Skeletal muscle tissue (tissue), 4 donors: ENCODE data around the gene SLC35B1. TPM values are rescaled to one million over a fixed set of nuclear protein-coding genes. Genes with fewer than 3 reads are reported as not detected.

Source experiments
- H3K27ac ChIP-seq: one replicate; pipeline ENCODE4 v1.7.0; 2013; ENCODE audit warnings: mild to moderate bottlenecking, low read depth, low read length, inconsistent platforms
- H3K27me3 ChIP-seq, 3 donors: one replicate each; pipeline ENCODE4 v1.7.0; 2013; ENCODE audit warnings: low read length in 3 of 3; ENCODE audit not compliant: control insufficient read depth in 3 of 3, insufficient read depth in 3 of 3
- H3K36me3 ChIP-seq, 3 donors: one replicate each; pipeline ENCODE4 v1.7.0; 2013; ENCODE audit warnings: low read length in 3 of 3; ENCODE audit not compliant: control insufficient read depth in 3 of 3, insufficient read depth in 3 of 3
- H3K4me1 ChIP-seq, 3 donors: one replicate each; pipeline ENCODE4 v1.7.0; 2013; ENCODE audit warnings: low read length in 3 of 3, mild to moderate bottlenecking in 3 of 3; ENCODE audit not compliant: control insufficient read depth in 3 of 3, insufficient read depth in 3 of 3
- H3K4me3 ChIP-seq, 3 donors: one replicate each; pipeline ENCODE4 v1.7.0; 2013; ENCODE audit warnings: low read length in 3 of 3
- H3K9ac ChIP-seq, 3 donors: one replicate each; pipeline ENCODE4 v1.7.0; 2013; ENCODE audit warnings: low read length in 3 of 3, mild to moderate bottlenecking in 3 of 3, moderate library complexity in 2 of 3, low read depth in 1 of 3
- H3K9me3 ChIP-seq, 3 donors: one replicate each; pipeline ENCODE4 v1.7.0; 2013; ENCODE audit warnings: low read length in 3 of 3; ENCODE audit not compliant: control insufficient read depth in 3 of 3
- total RNA-seq: library from RNA; depleted of rRNA; stranded (reverse); fragments of >200 nt; gene quantifications from one replicate; pipeline ENCODE4 v1.2.3, GENCODE V29; 2014
- donor health status: Osteomylitis.

Gene SLC35B1
- total RNA-seq, 1 donor from 2014 or later: 48.0 TPM

- Histone ChIP-seq H3K27me3 (no peaks in the 10 kb centered on the region), H3K27ac (no peak overlapping the region), H3K4me3 (no peak overlapping the region), H3K9me3 (no peaks in the 10 kb centered on the region), H3K4me1 (peaks cover 17 to 25% (median 18%) of the 10 kb centered on the region in 3 donors), H3K36me3 (peaks cover 49 to 58% (median 50%) of the 10 kb centered on the region in 3 donors), H3K9ac (no peak overlapping the region)
Observed at GRCh38 chr17:49703557-49704277, 4.0 kb downstream of the SLC35B1 start.

DNA sequence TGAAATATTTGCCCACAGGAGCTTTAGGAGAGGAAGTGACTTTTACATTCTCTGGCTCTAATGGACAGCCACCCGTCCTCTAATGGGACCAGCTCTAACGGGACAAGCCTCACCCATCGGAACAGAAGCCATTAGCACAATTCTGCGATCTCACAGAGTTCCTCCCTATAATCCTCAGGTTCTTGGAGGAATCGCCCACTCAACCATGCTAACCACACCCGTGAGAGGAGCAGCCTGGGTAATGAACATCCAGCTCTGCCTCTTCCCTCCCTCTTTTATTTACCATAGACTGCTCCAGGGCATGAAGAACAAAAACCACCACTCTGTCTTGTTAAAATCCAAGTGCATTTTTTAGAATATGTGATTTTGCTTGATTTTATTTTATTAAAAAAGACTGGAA, 6.8 kb downstream of the SLC35B1 start:
- Histone ChIP-seq H3K36me3 (peaks cover 48 to 57% (median 49%) of the 10 kb centered on the region in 3 donors), H3K4me1 (peaks cover 0 to 6% (median 2%) of the 10 kb centered on the region in 3 donors)

DNA sequence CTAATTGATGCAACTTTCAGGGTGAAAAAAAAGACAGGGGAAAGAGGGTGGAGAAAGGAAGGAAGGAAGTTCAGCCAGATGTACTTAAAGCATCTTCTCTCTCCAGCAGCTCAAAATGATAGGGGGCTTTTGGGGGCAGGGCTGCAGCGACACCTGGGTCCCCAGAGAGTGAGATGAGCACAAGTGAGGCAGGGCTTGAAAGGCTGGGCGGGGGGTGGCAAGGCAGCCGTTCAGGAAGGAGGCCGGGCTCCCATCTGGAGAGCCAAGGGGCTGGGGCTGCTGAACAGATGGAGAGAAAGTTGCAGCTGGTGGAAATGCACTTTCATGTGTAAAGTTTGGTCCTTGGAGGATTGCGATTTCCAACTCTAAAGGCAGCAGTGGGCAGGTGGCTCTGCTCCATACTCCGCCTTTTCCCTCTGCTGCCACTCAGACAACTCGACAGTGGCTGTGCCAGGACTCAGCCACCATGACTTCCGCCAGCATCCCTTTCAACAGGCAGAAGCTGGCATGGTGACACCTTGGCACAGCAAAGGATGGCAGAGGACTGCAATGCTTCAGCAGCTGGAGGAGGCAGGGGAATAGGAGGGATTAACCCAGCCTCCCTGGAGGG, 7.7 kb downstream of the SLC35B1 start:
- Histone ChIP-seq H3K4me3 (no peak overlapping the region), H3K9me3 (no peaks in the 10 kb centered on the region), H3K4me1 (peaks cover 2 to 7% (median 5%) of the 10 kb centered on the region in 3 donors), H3K27ac (no peak overlapping the region), H3K9ac (no peak overlapping the region), H3K36me3 (peaks cover 39 to 49% (median 40%) of the 10 kb centered on the region in 3 donors), H3K27me3 (no peaks in the 10 kb centered on the region)

More for the DNA sequence above, 6.8 kb downstream of the SLC35B1 start:
- Histone ChIP-seq H3K9ac (no peak overlapping the region), H3K27me3 (no peaks in the 10 kb centered on the region), H3K4me3 (no peak overlapping the region), H3K9me3 (no peaks in the 10 kb centered on the region), H3K27ac (no peak overlapping the region)

DNA sequence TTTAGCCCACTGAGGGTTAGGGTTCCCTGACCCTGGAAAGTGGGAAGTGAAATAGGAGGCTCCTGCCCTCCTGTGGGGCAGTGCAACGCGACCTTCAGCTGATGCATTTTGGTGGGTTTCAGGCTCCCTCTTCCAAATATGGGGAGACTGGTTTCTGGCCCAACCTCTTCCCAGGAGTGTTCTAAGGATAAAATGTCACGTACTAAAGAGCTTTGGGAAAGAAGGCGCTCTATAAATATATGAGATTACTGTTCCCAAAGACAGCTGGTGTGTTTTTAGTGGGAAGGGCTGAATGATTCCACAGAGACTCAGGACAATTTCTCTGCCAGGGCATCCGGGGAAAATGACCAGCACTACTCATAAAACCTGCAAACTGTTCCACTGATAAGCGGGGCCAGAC, 9.8 kb downstream of the SLC35B1 start:
- Histone ChIP-seq H3K9me3 (no peaks in the 10 kb centered on the region), H3K4me3 (no peak overlapping the region), H3K27ac (peak overlapping the region; percentile 16), H3K36me3 (peaks cover 19 to 29% (median 22%) of the 10 kb centered on the region in 3 donors), H3K4me1 (peaks cover 5 to 8% (median 7%) of the 10 kb centered on the region in 3 donors), H3K27me3 (no peaks in the 10 kb centered on the region), H3K9ac (peak overlapping the region in 2 of 3 donors; percentile 24 to 40)

DNA sequence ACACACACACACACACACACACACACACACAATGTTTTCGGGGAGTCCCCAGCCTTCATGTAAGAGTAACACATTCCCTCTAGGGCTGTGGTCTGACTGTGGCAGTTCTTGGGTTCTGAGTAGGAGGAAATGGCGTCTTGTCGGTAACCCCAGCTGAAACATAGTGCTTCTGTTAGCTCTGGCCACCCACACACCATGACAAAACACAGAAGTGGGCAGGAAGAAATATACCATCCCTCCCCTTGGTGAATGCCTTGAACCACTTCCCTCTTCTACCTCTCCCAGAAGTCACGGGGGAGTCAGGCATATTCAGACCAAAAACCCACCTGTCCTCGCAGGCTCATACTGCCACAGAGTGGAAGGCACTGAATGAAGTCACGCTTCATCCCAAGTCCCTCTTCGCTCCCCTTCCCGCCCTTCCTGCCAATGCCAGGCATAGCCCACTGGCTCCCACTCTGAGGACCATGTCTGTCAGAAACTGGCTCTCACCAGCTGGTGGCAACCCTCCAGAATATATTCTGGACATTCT, 11.5 kb downstream of the SLC35B1 start:
- Histone ChIP-seq H3K4me1 (peaks cover 13 to 18% (median 17%) of the 10 kb centered on the region in 3 donors), H3K9me3 (no peaks in the 10 kb centered on the region), H3K4me3 (no peak overlapping the region), H3K27ac (no peak overlapping the region), H3K27me3 (no peaks in the 10 kb centered on the region), H3K36me3 (peaks cover 7 to 12% (median 7%) of the 10 kb centered on the region in 3 donors), H3K9ac (no peak overlapping the region)

- peaks cover 19 to 23% (median 22%) of the 10 kb centered on the region in 3 donors for H3K4me1 ChIP-seq
Observed at GRCh38 chr17:49695698-49696232, 12.0 kb downstream of the SLC35B1 start.

DNA sequence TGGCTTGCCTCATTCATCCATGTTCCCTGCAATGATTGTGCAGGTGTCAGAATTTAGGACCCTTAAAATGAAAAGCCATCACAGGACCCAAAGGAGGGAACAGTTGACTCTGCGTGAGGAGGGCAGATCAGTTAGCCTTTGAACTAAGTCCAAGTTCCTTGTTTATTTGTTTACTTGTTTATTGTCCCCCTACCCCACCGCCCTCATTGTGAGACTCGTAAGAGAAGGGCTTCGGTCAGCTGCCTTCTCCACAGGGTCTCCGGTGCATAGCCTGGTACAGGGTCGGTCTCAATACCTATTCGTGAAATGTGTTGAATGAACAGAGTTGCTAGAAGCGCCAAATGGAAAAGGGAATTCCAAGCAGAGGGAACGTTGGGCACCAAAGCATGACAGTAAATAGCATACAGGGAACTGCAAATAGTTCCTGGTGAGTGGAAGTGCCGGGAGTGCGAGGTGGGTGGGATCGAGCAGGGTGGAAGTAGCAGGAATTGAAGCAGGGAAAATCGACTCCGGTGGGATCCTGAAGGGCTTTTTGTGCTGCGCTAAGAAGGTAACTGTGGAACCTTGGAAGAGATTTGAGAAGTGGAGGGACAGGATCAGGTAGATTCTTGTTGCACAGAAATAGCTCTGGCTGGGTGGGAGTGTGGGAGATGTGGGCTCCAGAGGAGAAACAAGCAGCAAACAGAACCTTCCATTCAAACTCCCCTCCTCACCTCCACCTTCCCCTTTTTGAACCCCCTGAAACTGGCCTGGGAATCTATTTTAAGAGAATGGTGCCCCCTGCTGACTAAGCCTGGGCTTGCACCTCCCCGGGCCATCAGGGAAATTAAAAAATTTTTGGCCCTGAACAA, 12.7 kb downstream of the SLC35B1 start:
- H3K4me1 ChIP-seq: peaks cover 20 to 27% (median 22%) of the 10 kb centered on the region in 3 donors
- H3K9me3 ChIP-seq: no peaks in the 10 kb centered on the region
- peak overlapping the region in 2 of 3 donors; percentile 44 to 57 for H3K9ac ChIP-seq
- peak overlapping the region in 2 of 3 donors; percentile 23 to 49 for H3K4me3 ChIP-seq
- no peak overlapping the region for H3K27ac ChIP-seq
- H3K36me3 ChIP-seq: peaks cover 0 to under 1% (median 0%) of the 10 kb centered on the region in 3 donors
- H3K27me3 ChIP-seq: no peaks in the 10 kb centered on the region

More at GRCh38 chr17:49695698-49696232, 12.0 kb downstream of the SLC35B1 start:
- Histone ChIP-seq H3K9me3 (no peaks in the 10 kb centered on the region), H3K27me3 (no peaks in the 10 kb centered on the region), H3K36me3 (peaks cover 2 to 7% (median 2%) of the 10 kb centered on the region in 3 donors), H3K4me3 (no peak overlapping the region), H3K9ac (no peak overlapping the region), H3K27ac (no peak overlapping the region)

DNA sequence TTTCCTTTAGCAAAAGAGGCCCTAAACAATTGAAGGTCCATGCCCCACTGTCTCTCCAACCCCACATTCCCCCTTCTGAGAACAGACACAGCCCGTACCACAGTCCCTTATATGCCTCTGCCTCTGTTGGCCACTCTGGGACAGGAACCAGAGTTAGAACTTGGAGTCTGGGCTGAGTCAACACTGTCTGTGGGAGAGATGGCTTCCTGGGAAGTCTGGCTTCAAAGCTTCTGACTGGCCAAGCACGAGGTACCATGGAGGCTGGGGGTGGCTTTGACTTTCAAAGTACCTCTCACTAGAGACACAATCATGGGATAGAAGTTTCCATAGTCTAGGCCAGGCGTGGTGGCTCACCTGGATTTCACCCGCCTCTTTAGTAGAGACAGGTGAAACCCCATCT, 15.0 kb downstream of the SLC35B1 start:
- Histone ChIP-seq H3K27me3 (no peaks in the 10 kb centered on the region), H3K36me3 (no peaks in the 10 kb centered on the region), H3K4me1 (peaks cover 20 to 28% (median 22%) of the 10 kb centered on the region in 3 donors), H3K27ac (no peak overlapping the region), H3K9me3 (no peaks in the 10 kb centered on the region), H3K9ac (no peak overlapping the region), H3K4me3 (no peak overlapping the region)

DNA sequence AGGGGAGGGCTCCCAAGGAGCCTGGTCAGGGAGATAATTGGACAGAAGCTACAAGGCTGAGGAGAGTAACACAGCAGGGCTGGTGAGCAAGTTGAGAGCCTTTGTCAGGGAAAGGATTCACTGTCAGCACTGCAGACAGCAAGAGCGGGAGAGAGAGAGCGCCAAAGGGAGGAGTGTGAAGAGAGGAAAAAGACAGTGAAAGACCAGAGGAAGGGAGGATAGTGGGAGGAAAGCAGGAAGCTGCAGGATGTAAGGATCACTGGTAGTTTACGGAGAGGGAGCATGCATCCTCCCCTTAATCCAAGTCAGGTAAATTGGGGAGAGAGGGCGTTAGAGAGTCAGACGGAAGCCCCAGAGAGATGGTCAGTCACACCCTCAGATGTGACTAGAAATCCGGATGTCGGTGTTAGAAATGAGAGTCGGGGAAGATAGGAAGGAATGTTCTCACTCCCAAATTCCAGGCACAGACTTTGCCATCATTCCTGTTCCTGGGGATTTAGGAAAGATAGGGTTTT, 16.0 kb downstream of the SLC35B1 start:
- peak overlapping the region; percentile 16 to 38 (median 31) for H3K4me3 ChIP-seq
- H3K36me3 ChIP-seq: no peaks in the 10 kb centered on the region
- H3K27me3 ChIP-seq: no peaks in the 10 kb centered on the region
- peak overlapping the region; percentile 85 for H3K27ac ChIP-seq
- peaks cover 20 to 28% (median 22%) of the 10 kb centered on the region in 3 donors for H3K4me1 ChIP-seq
- H3K9ac ChIP-seq: peak overlapping the region; percentile 40 to 63 (median 60)
- no peaks in the 10 kb centered on the region for H3K9me3 ChIP-seq
